A673 (cell line): ENCODE results near the gene RYR1. TPM values are rescaled to one million over a fixed set of nuclear protein-coding genes. Genes with fewer than 3 reads are reported as not detected.

Source experiments
- BruUV-seq: library from RNA; stranded (reverse); fragments of 400-500 nt; replicated peaks from 2 replicates; lab custom pipeline; 2021; lab: Mats Ljungman, UMichigan
- CTCF ChIA-PET: fragments of 300-600 bp; sonication (Branson Sonifier 250); formaldehyde crosslinking; loops from one replicate; lab custom pipeline; 2022; ENCODE audit warnings: antibody characterized with exemption; lab: Charles Lee
- POLR2A ChIA-PET: fragments of 300-600 bp; sonication (Branson Sonifier 250); formaldehyde crosslinking; loops from one replicate; lab custom pipeline; 2022; ENCODE audit warnings: antibody characterized with exemption; ENCODE audit not compliant: low non-redundant PET; lab: Charles Lee
- DNase-seq: peaks from one replicate; pipeline ENCODE4 v3.0.0-alpha.2; 2015; ENCODE audit warnings: low spot score
- H3K27ac ChIP-seq: fragments of 200-600 bp; sonication (generic); 2 replicates; pipeline ENCODE4 v1.5.1; 2016; ENCODE audit warnings: mixed run types, low read depth, mild to moderate bottlenecking, mixed read lengths, antibody characterized with exemption, low read length; ENCODE audit not compliant: poor library complexity, severe bottlenecking
- H3K27me3 ChIP-seq: fragments of 200-600 bp; sonication (generic); replicated peaks from 2 replicates; pipeline ENCODE4 v1.6.1; 2017; ENCODE audit warnings: mixed run types, low read depth, mild to moderate bottlenecking, mixed read lengths, antibody characterized with exemption, low read length; ENCODE audit not compliant: insufficient read depth, poor library complexity
- H3K36me3 ChIP-seq: fragments of 200-600 bp; sonication (generic); 2 replicates; pipeline ENCODE4 v1.6.1; 2016; ENCODE audit warnings: mixed run types, mild to moderate bottlenecking, mixed read lengths, antibody characterized with exemption, low read length; ENCODE audit not compliant: insufficient read depth, poor library complexity, severe bottlenecking
- H3K4me1 ChIP-seq: fragments of 200-600 bp; sonication (generic); 2 replicates; pipeline ENCODE4 v1.6.1; 2017; ENCODE audit warnings: mixed run types, mild to moderate bottlenecking, mixed read lengths, antibody characterized with exemption, low read length; ENCODE audit not compliant: insufficient read depth, poor library complexity, severe bottlenecking
- H3K4me3 ChIP-seq: fragments of 200-600 bp; sonication (generic); 2 replicates; pipeline ENCODE4 v1.5.1; 2016; ENCODE audit warnings: low read depth, mixed run types, mild to moderate bottlenecking, mixed read lengths, low read length; ENCODE audit not compliant: poor library complexity, severe bottlenecking
- H3K9me3 ChIP-seq: fragments of 200-600 bp; sonication (generic); 2 replicates; pipeline ENCODE4 v1.6.1; 2016; ENCODE audit warnings: mixed run types, low read depth, mild to moderate bottlenecking, mixed read lengths, antibody characterized with exemption, low read length; ENCODE audit not compliant: poor library complexity, severe bottlenecking
- EZH2 ChIP-seq: fragments of 200-600 bp; sonication (generic); IDR thresholded peaks from 2 replicates; pipeline ENCODE4 v1.6.1; 2017; ENCODE audit warnings: borderline replicate concordance, low read depth, mild to moderate bottlenecking, mixed read lengths, antibody characterized with exemption, low read length; ENCODE audit not compliant: poor library complexity, severe bottlenecking
- intact Hi-C: fragments of 100-400 bp; cut with micrococcal nuclease; formaldehyde crosslinking; loops from one replicate; pipeline ENCODE4 v1.10.0; 2022; ENCODE audit not compliant: unreplicated experiment
- total RNA-seq: library from RNA; stranded (reverse); gene quantifications from 2 replicates; pipeline ENCODE4 v1.2.3, GENCODE V29; 2021
- TF ChIP-seq, protein P1 (sequence below): fragments of 300-800, 200-600 bp; sonication (generic); conservative IDR thresholded peaks from 2 replicates; pipeline ENCODE4 v1.5.1; 2017; ENCODE audit warnings: low read depth, mild to moderate bottlenecking, antibody characterized with exemption, low read length, moderate library complexity, mixed read lengths

The RYR1 gene
- total RNA-seq, 1 experiment from 2014 or later: 0.28 TPM

- BruUV-seq: no TSS peak
- Histone ChIP-seq H3K9me3 (no peaks in the 10 kb centered on the region), H3K27ac (peak overlapping the region; percentile 76), H3K27me3 (no peaks in the 10 kb centered on the region), H3K4me1 (peaks cover 6% of the 10 kb centered on the region), H3K36me3 (peaks cover 26% of the 10 kb centered on the region), H3K4me3 (peak overlapping the region; percentile 80)
- intact Hi-C loops: no loop called here
- CTCF ChIA-PET: interaction anchor here (1.1 to 1.7 kb wide), 2 partner anchors 13 to 16 kb away, joined by 6 to 14 read pairs; partner anchors contain the start of genes FAM98C and PSMD8
- POLR2A ChIA-PET: no interaction called here
- TF ChIP-seq, protein P1, sequence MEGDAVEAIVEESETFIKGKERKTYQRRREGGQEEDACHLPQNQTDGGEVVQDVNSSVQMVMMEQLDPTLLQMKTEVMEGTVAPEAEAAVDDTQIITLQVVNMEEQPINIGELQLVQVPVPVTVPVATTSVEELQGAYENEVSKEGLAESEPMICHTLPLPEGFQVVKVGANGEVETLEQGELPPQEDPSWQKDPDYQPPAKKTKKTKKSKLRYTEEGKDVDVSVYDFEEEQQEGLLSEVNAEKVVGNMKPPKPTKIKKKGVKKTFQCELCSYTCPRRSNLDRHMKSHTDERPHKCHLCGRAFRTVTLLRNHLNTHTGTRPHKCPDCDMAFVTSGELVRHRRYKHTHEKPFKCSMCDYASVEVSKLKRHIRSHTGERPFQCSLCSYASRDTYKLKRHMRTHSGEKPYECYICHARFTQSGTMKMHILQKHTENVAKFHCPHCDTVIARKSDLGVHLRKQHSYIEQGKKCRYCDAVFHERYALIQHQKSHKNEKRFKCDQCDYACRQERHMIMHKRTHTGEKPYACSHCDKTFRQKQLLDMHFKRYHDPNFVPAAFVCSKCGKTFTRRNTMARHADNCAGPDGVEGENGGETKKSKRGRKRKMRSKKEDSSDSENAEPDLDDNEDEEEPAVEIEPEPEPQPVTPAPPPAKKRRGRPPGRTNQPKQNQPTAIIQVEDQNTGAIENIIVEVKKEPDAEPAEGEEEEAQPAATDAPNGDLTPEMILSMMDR: no peak
- no peak for TF ChIP-seq EZH2
- DNase-seq: no peak
Measured at GRCh38 chr19:38386971-38387549, 46.4 kb upstream of the RYR1 start.

- DNase-seq: peak; percentile 98
- ChIA-PET POLR2A (interaction anchor here (0.6 kb wide), 3 partner anchors 13 to 432 kb away, joined by 3 to 20 read pairs (median 3); no protein-coding TSS in a partner anchor), CTCF (interaction anchor here (1.1 to 1.7 kb wide), 2 partner anchors 13 to 15 kb away, joined by 6 to 14 read pairs; partner anchors contain the start of genes FAM98C and PSMD8)
- Histone ChIP-seq H3K9me3 (no peaks in the 10 kb centered on the region), H3K27ac (peak within 1 kb of the TSS; percentile 77), H3K36me3 (peaks cover 20% of the 10 kb centered on the region), H3K4me3 (peak within 1 kb of the TSS; percentile 80), H3K4me1 (peaks cover 6% of the 10 kb centered on the region), H3K27me3 (no peaks in the 10 kb centered on the region)
- TF ChIP-seq EZH2: no peak
- TF ChIP-seq, protein P1: no peak
- BruUV-seq: no TSS peak
- intact Hi-C loops: no loop called here
Measured at GRCh38 chr19:38387550-38388348, 45.7 kb upstream of the RYR1 start, which contains the start of gene GGN. Gene GGN (minus strand): TSS chr19:38388034. CDS start chr19:38387261, 773 bp downstream.

GRCh38 chr19:38388349-38389100, 45.0 kb upstream of the RYR1 start, which contains the start of gene SPRED3:
Gene SPRED3 (plus strand): TSS chr19:38388697. CDS start chr19:38390303, 1,606 bp downstream.
- intact Hi-C loops: no loop called here
- H3K4me1 ChIP-seq: peaks cover 6% of the 10 kb centered on the region
- BruUV-seq: no TSS peak
- H3K27ac ChIP-seq: peak within 1 kb of the TSS; percentile 77
- peaks cover 12% of the 10 kb centered on the region for H3K36me3 ChIP-seq
- peak within 1 kb of the TSS; percentile 80 for H3K4me3 ChIP-seq
- no peaks in the 10 kb centered on the region for H3K27me3 ChIP-seq
- no peak for DNase-seq
- H3K9me3 ChIP-seq: no peaks in the 10 kb centered on the region
- POLR2A ChIA-PET: interaction anchor here (0.6 kb wide), 3 partner anchors 12 to 431 kb away, joined by 3 to 20 read pairs (median 3); no protein-coding TSS in a partner anchor
- no peak for TF ChIP-seq EZH2
- TF ChIP-seq, protein P1: no peak
- CTCF ChIA-PET: interaction anchor here (1.7 kb wide), 1 partner anchor 14 kb away, joined by 14 read pairs; the partner anchor contains the start of gene FAM98C
